ENCODE results near the gene ST3GAL4. TPM values are rescaled to one million over a fixed set of nuclear protein-coding genes. Genes with fewer than 3 reads are reported as not detected.

The ST3GAL4 gene
- total and polyA plus RNA-seq, 10 of the 15 experiments (the other 5 are each of a cell fraction or from before 2014, with no cell fraction given), result 3.8 to 8.1 (median 6.5) TPM; not detected in 2

- 0 out of 2 replicates have a peak, but pooled peaks have one; percentile 17 for TF ChIP-seq MLLT1 (IDR thresholded peaks at IDR 0.05)
- TF ChIP-seq STAT3 (IDR thresholded peaks at IDR 0.05; ENCODE audit: low read depth, low read length), result no peak
- no peak for TF ChIP-seq MTA3 (IDR thresholded peaks at IDR 0.05; ENCODE audit: borderline replicate concordance, low read length)
- TF ChIP-seq JUNB (IDR thresholded peaks at IDR 0.05), result no peak
- no peak for TF ChIP-seq SUZ12 (IDR thresholded peaks at IDR 0.05; ENCODE audit: unreplicated experiment)
- no peak for TF ChIP-seq HCFC1 (IDR thresholded peaks at IDR 0.05; ENCODE audit: low read length)
- no peak for TF ChIP-seq SMAD1 (IDR thresholded peaks at IDR 0.05; ENCODE audit: low read depth, partially characterized antibody)
- TF ChIP-seq ZNF217 (IDR thresholded peaks at IDR 0.05), result peak; percentile 42; the same call in 1 of the 2 replicates
- no peak; the same call in 1 of the 2 replicates for TF ChIP-seq PKNOX1 (IDR thresholded peaks at IDR 0.05)
- TF ChIP-seq PRDM15 (CRISPR knock-in tag; IDR thresholded peaks at IDR 0.05), result no peak
- no peak for TF ChIP-seq CREM (IDR thresholded peaks at IDR 0.05; ENCODE audit: low read depth)
- no peak for TF ChIP-seq TARDBP (IDR thresholded peaks at IDR 0.05; ENCODE audit: borderline replicate concordance)
- TF ChIP-seq KLF5 (IDR thresholded peaks at IDR 0.05; ENCODE audit: partially characterized antibody), result no peak
- no peak for TF ChIP-seq PBX3 (IDR thresholded peaks at IDR 0.05; ENCODE audit: insufficient replicate concordance, low read depth, low read length)
- no peak; the same call in none of the 2 replicates for TF ChIP-seq ATF7 (IDR thresholded peaks at IDR 0.05; ENCODE audit: low read depth)
- TF ChIP-seq MEF2A (IDR thresholded peaks at IDR 0.05; ENCODE audit: insufficient read depth, low read depth, low read length), result peak; percentile 81
- TF ChIP-seq ASH2L (IDR thresholded peaks at IDR 0.05; ENCODE audit: borderline replicate concordance, low read depth), result no peak
- TF ChIP-seq MYC (IDR thresholded peaks at IDR 0.05; ENCODE audit: insufficient read depth, insufficient read length, insufficient replicate concordance, low read length, severe bottlenecking), result no peak
- no peak for TF ChIP-seq HDAC6 (IDR thresholded peaks at IDR 0.05; ENCODE audit: unreplicated experiment)
- no peak for TF ChIP-seq KDM1A (IDR thresholded peaks at IDR 0.05; ENCODE audit: borderline replicate concordance)
- no peak for TF ChIP-seq RCOR1 (conservative IDR thresholded peaks at IDR 0.05; ENCODE audit: low read depth, low read length)
- no peak for TF ChIP-seq GATAD2B (conservative IDR thresholded peaks at IDR 0.05; ENCODE audit: low read depth)
Observed at GRCh38 chr11:126419801-126420697, 64.6 kb downstream of the ST3GAL4 start (continued).

Data from GM12878 (cell line).